ENCODE results near the gene SEMA4C. TPM values are rescaled to one million over a fixed set of nuclear protein-coding genes. Genes with fewer than 3 reads are reported as not detected.

SEMA4C gene
- total and polyA plus RNA-seq, 8 donors, result 6.7 to 21.8 (median 10.0) TPM

GRCh38 chr2:96909611-96910021 is 39.7 kb upstream of the SEMA4C start:
- no peak for TF ChIP-seq CTCF (IDR thresholded peaks at IDR 0.05)
- Histone ChIP-seq H3K27ac (no peak overlapping the region), H3K4me1 (no peaks in the 10 kb centered on the region), H3K36me3 (no peaks in the 10 kb centered on the region), H3K4me3 (no peak overlapping the region), H3K27me3 (no peaks in the 10 kb centered on the region), H3K9me3 (no peaks in the 10 kb centered on the region)
- DNase-seq (no peak), FAIRE-seq (no peak), ATAC-seq (no peak)
- intact Hi-C loops (cut with DNase I), result no loop called here
- 72 to 78% methylated on average over 6 of the region's 6 CpGs for WGBS, 2 donors

- H3K36me3 ChIP-seq, result no peaks in the 10 kb centered on the region
- H3K27me3 ChIP-seq, result no peaks in the 10 kb centered on the region
- 57 to 61% methylated on average over 21 of the region's 21 CpGs for WGBS, 2 donors
- intact Hi-C loops (cut with DNase I), result no loop called here
- no peaks in the 10 kb centered on the region for H3K9me3 ChIP-seq
- no peaks in the 10 kb centered on the region for H3K4me1 ChIP-seq
- ATAC-seq (peak; percentile 86 to 91 (median 87)), FAIRE-seq (no peak), DNase-seq (peak in 4 of 6 donors; percentile 41 to 63 (median 52))
- H3K27ac ChIP-seq, result peak overlapping the region; percentile 17 to 67 (median 56)
- no peak overlapping the region for H3K4me3 ChIP-seq
- no peak for TF ChIP-seq CTCF (IDR thresholded peaks at IDR 0.05)
Measured at GRCh38 chr2:96907115-96908041, 37.5 kb upstream of the SEMA4C start.

- no peak for TF ChIP-seq CTCF (IDR thresholded peaks at IDR 0.05)
- Histone ChIP-seq H3K36me3 (no peaks in the 10 kb centered on the region), H3K27me3 (no peaks in the 10 kb centered on the region), H3K4me3 (no peak overlapping the region), H3K4me1 (no peaks in the 10 kb centered on the region), H3K9me3 (no peaks in the 10 kb centered on the region), H3K27ac (peak overlapping the region in 3 of 4 donors; percentile 55 to 67 (median 58))
- no peak for FAIRE-seq
- peak in 1 of 6 donors; percentile 55 for DNase-seq
- intact Hi-C loops (cut with DNase I), result no loop called here
- peak in 3 of 4 donors; percentile 14 to 38 (median 30) for ATAC-seq
- WGBS, 2 donors, result 74 to 77% methylated on average over 13 of the region's 13 CpGs
Measured at GRCh38 chr2:96906729-96907114, 36.8 kb upstream of the SEMA4C start.

GRCh38 chr2:96903815-96904214 is 33.9 kb upstream of the SEMA4C start:
- intact Hi-C loops (cut with DNase I), result no loop called here

More at GRCh38 chr2:96903815-96904214, 33.9 kb upstream of the SEMA4C start:
- Histone ChIP-seq H3K4me3 (no peak overlapping the region), H3K36me3 (no peaks in the 10 kb centered on the region), H3K27me3 (no peaks in the 10 kb centered on the region), H3K4me1 (no peaks in the 10 kb centered on the region), H3K27ac (no peak overlapping the region), H3K9me3 (no peaks in the 10 kb centered on the region)
- ATAC-seq, result no peak
- no peak for FAIRE-seq
- no peak for TF ChIP-seq CTCF (IDR thresholded peaks at IDR 0.05)
- DNase-seq, result no peak
- 79 to 89% methylated on average over 7 of the region's 7 CpGs for WGBS, 2 donors
